Bronchial epithelial cell (primary cell): ENCODE data around the gene KSR1. TPM values are rescaled to one million over a fixed set of nuclear protein-coding genes. Genes with fewer than 3 reads are reported as not detected.

Experiments
- DNase-seq: peaks from one replicate; pipeline ENCODE4 v3.0.0-alpha.2; 2010; ENCODE audit warnings: low read depth
- FAIRE-seq: peaks from 2 replicates; lab custom pipeline; 2011; peaks lifted over from hg19 to GRCh38; lab: Jason Lieb, UNC
- H3K27me3 ChIP-seq: 2 replicates; pipeline ENCODE4 v1.5.1; 2011; ENCODE audit warnings: low read length; ENCODE audit not compliant: control insufficient read depth, insufficient read depth
- H3K36me3 ChIP-seq: 2 replicates; pipeline ENCODE4 v1.5.1; 2011; ENCODE audit warnings: low read length; ENCODE audit not compliant: control insufficient read depth, insufficient read depth
- H3K4me3 ChIP-seq: 2 replicates; pipeline ENCODE4 v1.5.1; 2011; ENCODE audit warnings: mild to moderate bottlenecking, low read depth, low read length, control low read depth
- total RNA-seq: library from RNA; depleted of rRNA; stranded (reverse); fragments of >200 nt; gene quantifications from 2 replicates; pipeline ENCODE4 v1.2.1, GENCODE V29; 2014
- TF ChIP-seq, protein P1 (sequence below): IDR thresholded peaks from 2 replicates; pipeline ENCODE4 v1.5.1; 2011; ENCODE audit warnings: mild to moderate bottlenecking, moderate library complexity, low read length, control low read depth, inconsistent platforms; ENCODE audit not compliant: insufficient read depth, severe bottlenecking

Gene KSR1
- total RNA-seq, 1 donor from 2014 or later: 0.53 TPM

DNA sequence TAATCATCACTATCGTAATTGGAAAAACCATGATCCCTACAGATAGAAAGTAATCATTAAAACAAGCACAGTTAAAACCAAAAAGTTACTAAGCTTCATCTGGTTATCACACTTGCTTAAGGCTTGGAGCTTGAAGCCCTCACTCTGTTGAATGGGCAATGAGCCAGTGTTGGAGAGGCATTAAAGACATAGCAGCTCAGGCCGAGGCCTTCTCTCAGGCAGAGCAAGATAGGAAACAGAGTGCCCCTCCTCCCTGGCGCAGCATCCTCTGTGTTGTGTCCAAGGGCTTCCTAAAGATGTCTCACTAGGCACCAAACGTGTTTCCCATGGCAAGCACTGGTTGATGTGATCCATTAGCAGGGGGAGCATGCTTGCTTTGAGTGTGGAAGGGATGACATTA lies 139.8 kb downstream of the KSR1 start:
- no peak for FAIRE-seq
- H3K4me3 ChIP-seq: no peak overlapping the region
- H3K27me3 ChIP-seq: no peaks in the 10 kb centered on the region
- TF ChIP-seq, protein P1, sequence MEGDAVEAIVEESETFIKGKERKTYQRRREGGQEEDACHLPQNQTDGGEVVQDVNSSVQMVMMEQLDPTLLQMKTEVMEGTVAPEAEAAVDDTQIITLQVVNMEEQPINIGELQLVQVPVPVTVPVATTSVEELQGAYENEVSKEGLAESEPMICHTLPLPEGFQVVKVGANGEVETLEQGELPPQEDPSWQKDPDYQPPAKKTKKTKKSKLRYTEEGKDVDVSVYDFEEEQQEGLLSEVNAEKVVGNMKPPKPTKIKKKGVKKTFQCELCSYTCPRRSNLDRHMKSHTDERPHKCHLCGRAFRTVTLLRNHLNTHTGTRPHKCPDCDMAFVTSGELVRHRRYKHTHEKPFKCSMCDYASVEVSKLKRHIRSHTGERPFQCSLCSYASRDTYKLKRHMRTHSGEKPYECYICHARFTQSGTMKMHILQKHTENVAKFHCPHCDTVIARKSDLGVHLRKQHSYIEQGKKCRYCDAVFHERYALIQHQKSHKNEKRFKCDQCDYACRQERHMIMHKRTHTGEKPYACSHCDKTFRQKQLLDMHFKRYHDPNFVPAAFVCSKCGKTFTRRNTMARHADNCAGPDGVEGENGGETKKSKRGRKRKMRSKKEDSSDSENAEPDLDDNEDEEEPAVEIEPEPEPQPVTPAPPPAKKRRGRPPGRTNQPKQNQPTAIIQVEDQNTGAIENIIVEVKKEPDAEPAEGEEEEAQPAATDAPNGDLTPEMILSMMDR: no peak
- DNase-seq: no peak
- no peaks in the 10 kb centered on the region for H3K36me3 ChIP-seq

DNA sequence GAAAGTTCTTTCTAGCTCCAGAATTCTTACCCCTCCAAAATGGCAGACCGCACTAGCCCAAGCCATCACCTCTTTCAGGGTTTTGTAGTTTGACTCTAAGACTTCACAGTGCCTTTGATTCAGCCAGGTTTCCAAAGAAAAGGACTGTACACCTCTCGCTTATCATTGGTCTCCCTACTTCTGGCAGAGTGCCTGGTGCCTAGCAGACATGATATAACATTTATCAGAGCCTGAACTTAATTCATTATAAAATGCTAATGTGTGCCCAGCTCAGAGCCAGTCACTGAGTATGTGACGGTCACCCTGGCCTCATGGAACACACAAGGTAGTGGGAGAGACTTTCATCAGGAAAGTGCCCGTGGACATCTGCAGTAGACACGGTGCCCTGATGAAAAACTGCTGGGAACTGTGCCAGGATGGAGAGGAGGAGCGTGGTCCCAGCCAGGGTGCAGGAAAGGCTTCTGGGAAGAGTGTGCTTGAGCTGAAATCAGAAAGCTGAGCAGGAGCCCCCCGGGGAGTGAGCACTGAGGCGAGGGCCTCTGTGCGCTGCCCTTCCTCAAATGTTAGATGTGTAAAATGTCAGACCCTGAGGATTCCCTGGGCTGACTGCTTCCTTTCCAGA lies 140.4 kb downstream of the KSR1 start:
- no peak overlapping the region for H3K4me3 ChIP-seq
- FAIRE-seq: no peak
- TF ChIP-seq, protein P1: no peak
- DNase-seq: no peak
- no peaks in the 10 kb centered on the region for H3K27me3 ChIP-seq
- H3K36me3 ChIP-seq: peaks cover 2% of the 10 kb centered on the region

- no peaks in the 10 kb centered on the region for H3K27me3 ChIP-seq
- TF ChIP-seq, protein P1: no peak
- peaks cover 2% of the 10 kb centered on the region for H3K36me3 ChIP-seq
- DNase-seq (no peak), FAIRE-seq (no peak)
- H3K4me3 ChIP-seq: no peak overlapping the region
These were observed 140.9 kb downstream of the KSR1 start for GRCh38 chr17:27597188-27597580.

DNA sequence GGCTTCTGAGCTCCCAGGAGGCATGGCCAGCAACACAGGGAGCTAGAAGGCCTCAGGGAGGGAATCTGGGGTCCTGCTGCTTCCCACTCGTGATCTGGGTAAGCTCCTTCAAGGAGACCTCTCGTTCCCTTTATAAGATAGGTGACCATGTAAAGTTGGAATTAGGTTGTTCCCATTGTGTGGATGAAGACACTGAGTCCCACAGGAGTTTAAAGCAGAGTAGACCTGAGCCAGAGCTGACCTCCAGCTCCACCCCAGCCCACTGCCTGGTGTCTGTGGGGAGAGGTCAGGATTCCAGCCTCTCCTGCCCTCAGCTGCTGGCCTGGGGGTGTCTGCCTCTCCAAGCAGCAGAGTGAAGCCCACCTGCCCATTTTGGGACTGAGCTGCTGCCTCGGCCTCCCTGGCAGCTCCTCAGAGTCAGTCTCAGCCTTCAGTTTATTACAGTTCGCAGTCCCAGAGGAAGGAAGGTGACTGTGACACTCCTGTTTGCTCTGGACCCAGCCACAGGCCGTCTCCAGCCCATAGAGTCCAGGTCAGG lies 141.6 kb downstream of the KSR1 start:
- Histone ChIP-seq H3K4me3 (no peak overlapping the region), H3K36me3 (peaks cover 2% of the 10 kb centered on the region), H3K27me3 (no peaks in the 10 kb centered on the region)
- TF ChIP-seq, protein P1: no peak
- no peak for FAIRE-seq
- DNase-seq: no peak

GRCh38 chr17:27598337-27599050 lies 142.2 kb downstream of the KSR1 start:
- H3K27me3 ChIP-seq: no peaks in the 10 kb centered on the region
- H3K36me3 ChIP-seq: peaks cover 2% of the 10 kb centered on the region
- TF ChIP-seq, protein P1: no peak
- H3K4me3 ChIP-seq: no peak overlapping the region
- no peak for DNase-seq
- FAIRE-seq: no peak

DNA sequence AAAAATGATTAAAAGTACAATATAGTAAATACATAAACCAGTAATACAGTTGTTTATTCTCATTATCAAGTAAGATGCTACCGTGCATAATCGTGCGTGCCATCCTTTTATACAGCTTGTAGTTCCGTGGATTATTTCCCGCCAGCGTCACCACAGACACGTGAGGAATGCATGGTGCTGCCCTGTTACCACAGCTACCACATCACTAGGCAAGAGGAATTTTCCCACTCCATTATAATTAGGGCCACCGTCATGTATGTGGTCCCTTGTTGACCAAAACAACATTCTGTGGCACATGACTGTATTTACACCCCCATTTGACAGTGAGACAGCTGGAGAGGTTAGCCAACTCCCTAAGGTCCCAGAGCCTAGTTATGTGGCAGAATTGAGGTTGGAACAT lies 144.2 kb downstream of the KSR1 start:
- FAIRE-seq (no peak), DNase-seq (no peak)
- no peak overlapping the region for H3K4me3 ChIP-seq
- H3K36me3 ChIP-seq: peaks cover 2% of the 10 kb centered on the region
- no peaks in the 10 kb centered on the region for H3K27me3 ChIP-seq
- TF ChIP-seq, protein P1: no peak
